GM12865 (cell line): ENCODE measurements around the gene AHSG.

ENCODE experiments used
- DNase-seq: peaks from one replicate; pipeline ENCODE4 v3.0.0; 2010; ENCODE audit warnings: low read depth
- H3K4me3 ChIP-seq: 2 replicates; pipeline ENCODE4 v1.5.1; 2011; ENCODE audit warnings: mild to moderate bottlenecking, low read depth, low read length, control low read depth
- CTCF ChIP-seq: IDR thresholded peaks from 2 replicates; pipeline ENCODE4 v1.5.1; 2011; ENCODE audit warnings: low read length, control low read depth, low read depth, inconsistent platforms; ENCODE audit not compliant: insufficient read depth; ENCODE audit errors: missing control alignments

Gene AHSG

DNA sequence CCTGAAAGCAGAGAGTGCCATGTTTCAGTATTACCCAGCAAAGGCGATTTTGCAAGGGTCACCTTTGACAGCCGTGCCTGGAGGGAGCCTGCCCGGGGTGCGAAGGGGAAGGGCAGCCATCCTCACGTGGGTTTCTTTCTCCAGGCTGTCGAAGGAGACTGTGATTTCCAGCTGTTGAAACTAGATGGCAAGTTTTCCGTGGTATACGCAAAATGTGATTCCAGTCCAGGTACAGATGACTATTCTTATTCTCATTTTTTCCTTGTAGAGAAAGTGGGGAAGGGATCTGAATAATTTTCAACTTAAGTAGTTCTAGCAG, 3.4 kb downstream of the AHSG start:
- no peak for DNase-seq
- no peak for TF ChIP-seq CTCF
- no peak overlapping the region for H3K4me3 ChIP-seq

DNA sequence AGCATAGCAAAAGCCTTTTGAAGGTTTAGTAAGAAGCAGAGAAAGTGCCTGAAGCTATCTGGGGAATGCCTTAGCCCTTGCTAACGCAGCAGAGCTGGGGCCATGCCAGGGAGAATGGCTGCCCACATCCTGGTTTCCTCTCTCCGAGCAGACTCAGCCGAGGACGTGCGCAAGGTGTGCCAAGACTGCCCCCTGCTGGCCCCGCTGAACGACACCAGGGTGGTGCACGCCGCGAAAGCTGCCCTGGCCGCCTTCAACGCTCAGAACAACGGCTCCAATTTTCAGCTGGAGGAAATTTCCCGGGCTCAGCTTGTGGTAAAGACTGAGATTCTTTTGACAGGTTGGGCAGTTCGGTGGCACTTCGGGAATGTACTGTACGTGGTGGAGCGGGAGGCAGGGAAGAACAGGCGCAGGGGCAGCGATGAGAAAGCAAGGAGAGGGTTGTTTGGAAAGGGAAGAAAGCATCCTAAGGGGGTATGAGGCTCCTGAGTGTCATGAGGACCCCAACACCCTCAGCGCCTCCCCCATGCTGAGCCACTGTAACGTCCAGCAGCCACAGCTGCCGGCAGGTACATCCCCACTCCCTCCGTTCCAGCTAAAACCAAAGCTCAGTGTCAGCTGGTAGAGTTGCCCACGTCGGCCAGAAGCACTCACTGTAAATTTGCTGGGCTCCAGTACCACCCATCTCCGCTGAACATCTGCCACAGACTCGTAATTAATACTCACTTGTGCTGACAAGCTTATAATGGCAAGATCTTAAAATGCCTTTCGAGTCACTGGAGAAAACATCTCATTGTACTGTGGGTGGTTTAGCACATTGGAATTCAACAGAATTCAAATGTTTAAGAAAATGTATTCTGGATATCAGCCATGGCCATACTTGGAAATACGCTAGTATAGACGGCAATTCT, 4.4 kb downstream of the AHSG start:
- no peak overlapping the region for H3K4me3 ChIP-seq
- peak; percentile 93 for DNase-seq
- TF ChIP-seq CTCF, result peak; percentile 94

DNA sequence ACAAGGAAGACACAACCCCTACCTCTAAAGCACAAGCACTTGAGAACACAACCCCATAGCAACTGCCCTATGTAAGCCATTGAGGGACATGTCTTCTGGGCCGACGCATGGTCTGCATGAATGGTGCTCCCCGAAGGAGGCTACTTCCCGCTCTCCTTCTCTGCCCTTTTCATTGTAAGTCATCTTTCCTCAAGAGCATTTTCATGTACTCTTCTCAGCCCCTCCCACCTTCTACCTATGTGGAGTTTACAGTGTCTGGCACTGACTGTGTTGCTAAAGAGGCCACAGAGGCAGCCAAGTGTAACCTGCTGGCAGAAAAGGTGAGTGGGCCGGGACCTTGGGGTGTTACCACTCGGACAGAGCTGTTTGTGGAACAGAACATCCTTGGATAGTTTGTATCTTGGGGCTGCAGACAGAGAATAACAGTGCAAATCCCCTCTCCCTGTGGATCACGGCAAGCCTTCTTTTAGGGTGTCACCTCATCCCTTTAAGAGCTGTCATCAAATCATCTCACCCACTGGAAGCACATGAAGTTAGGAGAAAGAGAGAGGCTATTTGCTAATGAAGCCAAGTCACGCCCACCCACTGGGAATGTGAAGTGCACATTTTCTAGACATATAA, 5.6 kb downstream of the AHSG start:
- no peak for DNase-seq
- H3K4me3 ChIP-seq, result no peak overlapping the region
- no peak for TF ChIP-seq CTCF

DNA sequence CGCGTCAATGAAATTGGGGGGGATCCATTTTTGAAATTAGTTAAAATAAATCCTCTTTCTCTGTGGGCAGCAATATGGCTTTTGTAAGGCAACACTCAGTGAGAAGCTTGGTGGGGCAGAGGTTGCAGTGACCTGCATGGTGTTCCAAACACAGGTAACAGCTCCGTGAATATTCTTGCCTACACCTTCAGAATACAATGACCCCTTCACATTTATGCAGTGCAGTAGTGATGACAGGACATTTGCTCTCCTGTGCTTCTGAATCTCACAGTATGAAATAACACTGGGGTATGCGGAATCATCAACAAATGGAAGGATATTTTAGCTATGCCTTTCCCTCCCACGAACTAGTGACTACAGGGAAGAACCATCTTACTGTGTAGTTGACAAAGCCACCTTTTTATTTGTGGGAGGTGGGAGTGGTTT, 6.9 kb downstream of the AHSG start:
- no peak for DNase-seq
- no peak for TF ChIP-seq CTCF
- H3K4me3 ChIP-seq, result no peak overlapping the region

DNA sequence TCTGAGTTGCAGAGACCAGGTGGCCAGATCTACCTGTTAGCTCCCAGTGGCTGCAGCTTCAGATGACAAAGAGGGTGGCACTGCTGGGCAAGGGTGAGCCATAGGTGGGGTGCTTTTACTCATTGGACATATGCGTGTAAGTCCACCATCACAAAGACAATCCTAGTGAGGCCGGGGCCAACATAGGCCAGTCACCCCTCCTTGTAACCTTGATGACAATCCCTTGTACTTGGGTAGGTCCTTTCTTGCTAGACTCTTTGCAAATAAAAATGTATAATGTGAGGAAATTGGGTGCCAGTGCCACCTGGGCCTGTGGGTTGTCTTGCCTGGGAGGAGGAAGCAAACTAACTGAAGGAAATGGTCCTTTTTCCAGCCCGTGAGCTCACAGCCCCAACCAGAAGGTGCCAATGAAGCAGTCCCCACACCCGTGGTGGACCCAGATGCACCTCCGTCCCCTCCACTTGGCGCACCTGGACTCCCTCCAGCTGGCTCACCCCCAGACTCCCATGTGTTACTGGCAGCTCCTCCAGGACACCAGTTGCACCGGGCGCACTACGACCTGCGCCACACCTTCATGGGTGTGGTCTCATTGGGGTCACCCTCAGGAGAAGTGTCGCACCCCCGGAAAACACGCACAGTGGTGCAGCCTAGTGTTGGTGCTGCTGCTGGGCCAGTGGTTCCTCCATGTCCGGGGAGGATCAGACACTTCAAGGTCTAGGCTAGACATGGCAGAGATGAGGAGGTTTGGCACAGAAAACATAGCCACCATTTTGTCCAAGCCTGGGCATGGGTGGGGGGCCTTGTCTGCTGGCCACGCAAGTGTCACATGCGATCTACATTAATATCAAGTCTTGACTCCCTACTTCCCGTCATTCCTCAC, 7.6 kb downstream of the AHSG start:
- no peak for DNase-seq
- no peak overlapping the region for H3K4me3 ChIP-seq
- no peak for TF ChIP-seq CTCF

DNA sequence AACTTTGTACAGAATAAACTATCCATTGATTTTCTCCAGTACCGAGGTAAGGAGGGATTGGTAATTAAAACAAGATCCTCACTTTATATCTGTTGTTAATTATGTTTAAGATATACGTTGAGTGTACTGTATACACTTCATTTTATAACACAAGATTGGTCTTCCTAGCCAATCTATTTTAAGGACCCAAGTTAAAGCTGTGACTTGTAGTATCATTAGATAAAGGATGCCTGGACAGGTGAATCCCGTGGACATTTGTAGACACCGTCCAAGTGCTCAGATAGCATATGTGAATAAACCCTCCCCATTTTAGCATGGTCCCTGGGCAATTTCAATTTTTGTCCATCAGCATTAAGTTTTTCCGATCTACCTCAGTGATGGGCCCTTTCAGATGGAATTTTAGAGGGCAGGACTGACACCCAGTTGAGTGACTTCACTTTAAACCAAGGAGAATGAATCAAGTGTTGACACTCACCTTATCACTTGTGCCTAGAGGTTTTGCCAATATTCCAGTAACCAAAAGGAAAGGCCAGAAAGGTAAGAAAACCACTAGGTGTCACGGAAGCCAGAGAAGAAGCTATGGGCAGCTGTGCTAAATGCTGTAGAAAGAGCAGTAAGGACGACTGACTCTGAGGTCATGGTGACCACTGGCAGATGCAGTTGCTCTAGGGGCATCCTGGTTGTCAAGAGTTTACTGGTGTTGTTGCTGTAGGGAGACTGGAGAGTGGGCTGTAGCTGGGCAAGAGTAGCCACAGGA, 9.2 kb downstream of the AHSG start:
- no peak for TF ChIP-seq CTCF
- no peak for DNase-seq
- no peak overlapping the region for H3K4me3 ChIP-seq
